Fibroblast of skin of back (primary cell): ENCODE results near the gene AGR3. TPM values are rescaled to one million over a fixed set of nuclear protein-coding genes. Genes with fewer than 3 reads are reported as not detected.

Experiments used
- DNase-seq: peaks from one replicate; pipeline ENCODE4 v3.0.0-alpha.2; 2013
- polyA plus RNA-seq, 2 experiments: library from polyadenylated mRNA; unstranded; fragments of 120-200 nt; gene quantifications; one replicate each; pipeline ENCODE4 v1.2.1, GENCODE V29; 2013; ENCODE audit not compliant: insufficient read length in 2 of 2

Gene AGR3
- not detected for polyA plus RNA-seq (2013, experiment 1 of 2; ENCODE audit: insufficient read length)
- polyA plus RNA-seq (2013, experiment 2 of 2; ENCODE audit: insufficient read length): not detected

GRCh38 chr7:16881844-16882243 lies at the start of gene AGR3:
AGR3 (minus strand) TSS chr7:16881983; CDS start chr7:16878618, 3,365 bp downstream.
- DNase-seq: no peak

GRCh38 chr7:16930946-16931345 lies 49.2 kb upstream of the AGR3 start:
- DNase-seq: no peak

GRCh38 chr7:16929146-16929762 lies 47.5 kb upstream of the AGR3 start:
- no peak for DNase-seq

GRCh38 chr7:16926861-16927260 lies 45.1 kb upstream of the AGR3 start:
- no peak for DNase-seq

- peak; percentile 50 for DNase-seq
Measured at GRCh38 chr7:16926283-16926682, 44.5 kb upstream of the AGR3 start.

- DNase-seq: no peak
Measured at GRCh38 chr7:16925609-16926008, 43.8 kb upstream of the AGR3 start.

GRCh38 chr7:16923019-16923418 lies 41.2 kb upstream of the AGR3 start:
- DNase-seq: no peak

GRCh38 chr7:16921644-16922257 lies 40.0 kb upstream of the AGR3 start:
- DNase-seq: peak; percentile 67

- no peak for DNase-seq
Measured at GRCh38 chr7:16921151-16921550, 39.4 kb upstream of the AGR3 start.

- no peak for DNase-seq
Measured at GRCh38 chr7:16919440-16919839, 37.7 kb upstream of the AGR3 start.

- DNase-seq: peak; percentile 48
Measured at GRCh38 chr7:16918288-16918895, 36.6 kb upstream of the AGR3 start.

GRCh38 chr7:16916738-16917137 lies 35.0 kb upstream of the AGR3 start:
- no peak for DNase-seq

GRCh38 chr7:16916105-16916639 lies 34.4 kb upstream of the AGR3 start:
- DNase-seq: peak; percentile 89

GRCh38 chr7:16915405-16915804 lies 33.6 kb upstream of the AGR3 start:
- DNase-seq: peak; percentile 90

GRCh38 chr7:16914771-16915170 lies 33.0 kb upstream of the AGR3 start:
- no peak for DNase-seq

- no peak for DNase-seq
Measured at GRCh38 chr7:16913643-16914042, 31.9 kb upstream of the AGR3 start.

GRCh38 chr7:16912540-16912939 lies 30.8 kb upstream of the AGR3 start:
- DNase-seq: no peak

- no peak for DNase-seq
Measured at GRCh38 chr7:16908561-16908960, 26.8 kb upstream of the AGR3 start.

- peak; percentile 88 for DNase-seq
Measured at GRCh38 chr7:16905300-16906044, 23.7 kb upstream of the AGR3 start.

- DNase-seq: peak; percentile 66
Measured at GRCh38 chr7:16904076-16904475, 22.3 kb upstream of the AGR3 start.

- no peak for DNase-seq
Measured at GRCh38 chr7:16900209-16900768, 18.5 kb upstream of the AGR3 start.

GRCh38 chr7:16891874-16892643 lies 10.3 kb upstream of the AGR3 start:
- DNase-seq: no peak
